ENCODE measurements around the gene NEDD4L.

Gene NEDD4L

GRCh38 chr18:58324824-58325480, 280.9 kb downstream of the NEDD4L start:
- in situ Hi-C loops (cut with HindIII; ENCODE audit: low sequenced_read_pairs): no loop called here

DNA sequence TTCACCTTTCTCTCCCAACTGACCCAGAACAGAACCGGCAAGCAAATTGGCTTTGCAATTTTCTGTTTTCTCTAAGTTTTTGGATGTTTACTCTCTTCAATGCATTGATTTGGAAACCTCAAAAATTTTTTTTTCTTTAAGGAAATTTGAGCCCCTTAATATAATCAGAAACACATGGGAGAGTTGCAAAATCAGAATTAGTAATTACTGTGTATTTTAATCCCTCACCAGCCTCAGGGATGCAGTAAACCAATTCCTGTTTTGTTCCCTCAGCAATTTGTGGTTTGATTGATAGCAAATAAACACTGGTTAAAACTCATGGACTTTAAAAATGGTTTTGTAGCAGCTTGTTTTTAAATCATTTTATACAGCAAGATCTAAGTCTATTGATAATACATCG, 281.5 kb downstream of the NEDD4L start:
- in situ Hi-C loops (cut with HindIII; ENCODE audit: low sequenced_read_pairs): no loop called here

DNA sequence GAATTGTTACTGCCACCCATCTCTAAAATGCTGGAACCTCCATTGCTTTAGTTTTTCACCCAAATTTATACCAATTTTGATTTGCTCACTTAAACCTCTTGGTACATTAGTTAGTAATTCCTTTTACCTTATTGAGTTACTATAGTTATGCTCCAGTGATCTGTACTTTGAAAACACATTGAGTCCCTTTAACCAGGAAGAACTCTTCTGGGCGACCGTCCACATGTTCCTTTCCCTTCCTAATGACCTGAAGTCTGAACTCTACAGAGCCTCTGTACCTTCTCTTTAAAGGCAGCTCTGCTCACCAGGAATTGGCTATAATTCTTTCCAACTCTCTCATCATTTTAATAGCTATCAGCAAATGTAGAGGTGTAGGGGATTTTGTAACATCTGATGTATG, 290.0 kb downstream of the NEDD4L start:
- in situ Hi-C loops (cut with HindIII; ENCODE audit: low sequenced_read_pairs): no loop called here

- in situ Hi-C loops (cut with HindIII; ENCODE audit: low sequenced_read_pairs): no loop called here
These were observed 291.2 kb downstream of the NEDD4L start for GRCh38 chr18:58335223-58335622.

DNA sequence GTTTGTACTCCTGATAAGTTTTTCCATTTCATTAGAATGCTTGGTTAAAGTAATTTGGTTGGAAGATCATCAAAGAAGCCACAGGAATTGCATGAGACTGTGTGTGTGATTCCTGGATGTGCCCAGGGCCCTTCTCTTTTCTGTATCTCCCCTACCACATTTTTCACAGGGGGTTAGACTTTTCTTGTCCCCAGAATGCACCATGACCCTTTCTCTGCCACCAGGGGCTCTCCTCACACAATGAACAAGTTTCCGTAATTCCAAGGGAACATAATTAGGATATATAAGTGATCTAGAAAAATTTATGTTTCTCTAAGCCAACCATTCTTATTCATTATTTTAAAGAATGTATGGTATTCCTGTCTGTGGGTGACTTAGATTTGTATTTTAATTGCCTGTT, 291.8 kb downstream of the NEDD4L start:
- in situ Hi-C loops (cut with HindIII; ENCODE audit: low sequenced_read_pairs): no loop called here

DNA sequence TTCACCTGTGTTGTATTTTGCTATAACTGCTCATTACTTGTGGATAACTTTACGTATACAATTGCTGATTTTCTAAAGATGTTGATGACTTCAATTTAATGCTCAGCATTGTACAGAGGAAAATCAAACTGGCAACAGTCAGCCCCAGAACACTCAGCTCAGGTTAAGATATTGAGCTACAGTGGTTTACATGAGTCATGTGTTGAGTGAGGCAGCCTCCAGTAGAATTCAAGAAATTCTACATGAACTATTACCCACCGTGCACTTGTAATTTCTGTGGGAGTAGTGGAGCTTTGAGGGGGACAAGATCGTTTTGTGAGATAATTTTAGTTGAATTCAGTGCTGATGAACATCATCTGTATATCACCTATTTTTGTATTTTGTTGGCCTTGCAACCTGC, 292.6 kb downstream of the NEDD4L start:
- in situ Hi-C loops (cut with HindIII; ENCODE audit: low sequenced_read_pairs): no loop called here

GRCh38 chr18:58337285-58337684, 293.3 kb downstream of the NEDD4L start:
- in situ Hi-C loops (cut with HindIII; ENCODE audit: low sequenced_read_pairs): no loop called here

- in situ Hi-C loops (cut with HindIII; ENCODE audit: low sequenced_read_pairs): no loop called here
These were observed 293.7 kb downstream of the NEDD4L start for GRCh38 chr18:58337686-58338085.

DNA sequence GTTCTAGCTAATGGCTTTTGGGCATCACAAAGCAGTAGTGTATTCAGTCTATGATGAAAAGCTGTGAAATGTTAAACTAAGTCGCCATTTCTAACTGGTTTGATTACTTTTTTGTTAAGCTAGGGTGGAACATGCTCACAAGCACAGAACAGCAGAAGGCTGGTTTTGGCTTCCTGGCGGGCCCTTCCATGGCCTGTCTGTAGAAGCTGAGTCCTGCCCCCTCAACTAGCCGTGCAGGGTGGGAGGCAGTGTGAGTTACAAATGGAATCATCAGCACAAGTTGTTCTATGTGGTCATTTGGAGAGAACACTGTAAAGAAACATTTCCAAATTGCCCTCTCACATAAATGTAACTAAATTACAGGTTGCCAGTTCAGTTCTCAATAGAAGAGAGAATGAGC, 294.1 kb downstream of the NEDD4L start:
- in situ Hi-C loops (cut with HindIII; ENCODE audit: low sequenced_read_pairs): no loop called here

- in situ Hi-C loops (cut with HindIII; ENCODE audit: low sequenced_read_pairs): no loop called here
These were observed 295.1 kb downstream of the NEDD4L start for GRCh38 chr18:58338961-58339592.

GRCh38 chr18:58339890-58340289, 295.9 kb downstream of the NEDD4L start:
- in situ Hi-C loops (cut with HindIII; ENCODE audit: low sequenced_read_pairs): loop anchor here (10.0 kb wide), 1 partner anchor 65 kb away; no protein-coding TSS in a partner anchor

- in situ Hi-C loops (cut with HindIII; ENCODE audit: low sequenced_read_pairs): loop anchor here (10.0 kb wide), 1 partner anchor 63 kb away; no protein-coding TSS in a partner anchor
These were observed 297.9 kb downstream of the NEDD4L start for GRCh38 chr18:58341916-58342315.

DNA sequence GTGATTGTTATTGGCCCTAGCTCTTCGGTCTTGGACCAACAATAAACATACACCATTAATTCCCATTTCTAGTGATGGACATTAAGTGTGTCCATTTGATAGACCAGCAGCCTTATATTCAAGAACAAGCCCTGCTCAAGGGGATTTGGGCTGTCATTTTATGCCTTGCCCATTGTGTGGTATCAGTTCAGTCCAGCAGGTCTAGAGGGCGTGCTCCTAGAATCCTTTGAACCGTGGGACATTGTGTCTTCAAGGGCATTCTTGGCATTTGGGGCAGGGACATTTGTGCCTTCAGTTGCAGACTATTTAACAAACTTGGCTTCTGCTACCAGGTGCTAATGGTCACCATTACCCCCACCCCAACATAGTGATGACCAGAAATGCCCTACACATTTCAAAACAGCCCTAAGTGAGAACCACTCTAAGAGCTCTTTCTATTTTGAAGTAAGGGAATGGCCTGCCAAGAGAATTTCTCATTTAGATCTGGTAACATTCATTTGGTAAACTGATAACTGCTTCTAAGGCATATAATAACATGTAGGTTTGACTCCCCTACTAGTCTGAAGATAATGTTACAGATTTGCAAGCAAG, 300.1 kb downstream of the NEDD4L start:
- in situ Hi-C loops (cut with HindIII; ENCODE audit: low sequenced_read_pairs): loop anchor here (10.0 kb wide), 1 partner anchor 61 kb away; no protein-coding TSS in a partner anchor

DNA sequence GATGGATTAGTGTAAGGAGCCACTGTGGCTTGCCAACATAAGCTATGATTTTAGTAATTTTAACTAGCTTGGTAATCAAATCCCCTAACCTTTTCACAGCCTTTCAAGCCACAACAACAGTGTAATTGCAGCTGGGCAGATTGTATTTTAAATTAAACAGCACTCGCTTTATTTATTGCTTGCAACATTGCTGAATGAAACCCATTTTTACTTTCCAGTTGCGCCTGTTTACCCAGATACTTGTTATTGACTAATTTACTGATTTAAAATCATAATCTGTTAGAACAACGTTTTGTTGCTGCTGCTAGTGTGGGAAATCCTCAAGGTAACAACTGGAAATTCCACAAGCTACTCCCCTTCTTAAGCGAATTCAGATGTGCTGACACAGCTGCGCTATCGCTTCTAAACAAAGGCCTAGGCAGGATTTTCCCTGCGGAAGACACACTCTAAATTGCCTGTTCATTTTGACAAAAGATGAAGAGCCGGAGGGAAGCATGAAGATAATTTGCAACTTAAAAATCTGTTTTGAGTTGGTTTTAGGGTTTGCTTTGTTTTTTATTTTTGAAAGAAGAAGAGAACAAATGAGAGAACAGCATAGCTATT, 300.9 kb downstream of the NEDD4L start:
- in situ Hi-C loops (cut with HindIII; ENCODE audit: low sequenced_read_pairs): loop anchor here (10.0 kb wide), 1 partner anchor 60 kb away; no protein-coding TSS in a partner anchor

- in situ Hi-C loops (cut with HindIII; ENCODE audit: low sequenced_read_pairs): loop anchor here (10.0 kb wide), 1 partner anchor 59 kb away; no protein-coding TSS in a partner anchor
These were observed 301.8 kb downstream of the NEDD4L start for GRCh38 chr18:58345875-58346274.

DNA sequence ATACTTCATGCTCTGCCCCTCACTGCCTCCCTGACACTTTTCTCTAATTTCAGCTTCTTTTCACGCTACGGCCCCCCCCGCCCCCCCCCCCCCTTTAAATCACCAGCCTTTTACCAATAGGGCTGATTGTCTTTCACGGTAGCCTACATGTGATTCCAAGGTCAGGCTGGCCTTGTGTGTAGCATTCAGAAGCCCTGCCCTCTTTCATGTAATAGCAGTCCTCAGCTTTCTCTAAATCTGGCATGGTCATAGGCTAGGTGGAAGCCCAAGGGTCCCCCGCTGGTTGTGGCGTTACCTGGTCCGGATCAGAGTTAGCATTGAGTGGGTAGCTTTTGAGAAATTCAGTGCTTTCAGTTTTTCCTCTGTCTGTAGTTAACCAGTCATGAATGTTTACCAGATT, 303.1 kb downstream of the NEDD4L start:
- in situ Hi-C loops (cut with HindIII; ENCODE audit: low sequenced_read_pairs): loop anchor here (10.0 kb wide), 1 partner anchor 58 kb away; no protein-coding TSS in a partner anchor

GRCh38 chr18:58348517-58348916, 304.5 kb downstream of the NEDD4L start:
- in situ Hi-C loops (cut with HindIII; ENCODE audit: low sequenced_read_pairs): loop anchor here (10.0 kb wide), 1 partner anchor 56 kb away; no protein-coding TSS in a partner anchor

- in situ Hi-C loops (cut with HindIII; ENCODE audit: low sequenced_read_pairs): loop anchor here (10.0 kb wide), 1 partner anchor 56 kb away; no protein-coding TSS in a partner anchor
These were observed 304.9 kb downstream of the NEDD4L start for GRCh38 chr18:58348951-58349350.

DNA sequence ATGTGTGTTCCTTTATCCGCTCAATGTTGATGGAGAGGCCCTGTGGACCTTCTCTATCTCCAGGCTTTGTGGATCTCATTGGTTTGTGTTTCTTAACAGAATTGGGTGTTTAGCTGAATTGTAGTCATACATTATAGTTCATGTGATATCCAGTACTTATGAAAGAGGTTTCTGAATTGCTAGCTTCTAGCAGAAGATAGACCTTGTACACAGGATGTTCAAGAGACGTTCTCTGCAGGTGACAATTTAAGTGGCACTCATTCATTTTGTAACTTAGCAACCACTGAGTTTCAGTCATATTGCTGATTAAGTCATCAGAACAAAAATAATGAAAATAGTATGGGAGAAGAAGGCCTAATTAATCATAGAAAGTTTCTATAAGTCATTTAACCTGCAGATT, 305.6 kb downstream of the NEDD4L start:
- in situ Hi-C loops (cut with HindIII; ENCODE audit: low sequenced_read_pairs): loop anchor here (10.0 kb wide), 1 partner anchor 55 kb away; no protein-coding TSS in a partner anchor

GRCh38 chr18:58350526-58350925, 306.5 kb downstream of the NEDD4L start:
- in situ Hi-C loops (cut with HindIII; ENCODE audit: low sequenced_read_pairs): no loop called here

DNA sequence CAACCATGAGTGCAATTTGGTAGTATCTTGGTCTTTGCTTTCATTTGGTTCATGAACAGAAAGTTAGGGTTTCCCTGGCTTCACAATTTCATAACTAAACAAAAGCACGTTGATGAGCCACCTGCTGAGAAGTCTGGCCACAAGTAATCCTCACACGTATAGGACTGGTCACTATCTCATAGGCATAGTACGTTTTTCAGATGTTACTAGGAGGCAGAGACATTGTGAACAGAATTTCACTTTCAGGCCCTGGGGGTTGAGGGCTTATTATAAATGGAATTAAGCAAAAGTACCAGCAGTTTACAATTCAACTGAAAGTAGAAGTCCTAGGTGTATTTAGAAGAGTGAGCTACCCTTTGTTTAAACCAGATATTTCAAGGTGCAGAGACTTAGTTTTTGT, 307.8 kb downstream of the NEDD4L start:
- in situ Hi-C loops (cut with HindIII; ENCODE audit: low sequenced_read_pairs): no loop called here
